ENCODE data around the gene SOWAHD.

Gene SOWAHD

DNA sequence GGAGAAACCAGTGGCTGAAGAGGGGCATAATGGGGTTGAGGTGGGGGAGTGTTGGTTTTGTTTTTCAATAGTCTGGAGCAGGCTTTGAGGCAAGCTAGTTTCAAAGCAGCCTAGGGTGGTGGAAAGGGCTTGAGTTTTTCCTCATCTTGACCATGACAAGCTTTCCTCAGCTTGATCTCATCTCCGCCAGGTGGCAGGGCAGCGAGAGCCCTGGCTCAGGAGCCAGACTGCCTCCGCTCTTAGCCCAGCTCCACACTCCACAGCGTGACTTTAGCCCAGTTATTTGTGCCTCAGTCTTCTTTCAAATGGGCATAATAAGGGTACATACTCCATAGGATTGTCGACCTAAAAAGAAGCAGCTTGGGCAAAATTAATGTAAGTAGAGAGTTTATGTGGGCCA is 29.9 kb upstream of the SOWAHD start:
- DNase-seq (ENCODE audit: low read depth) = no peak
- H3K4me3 ChIP-seq (ENCODE audit: low read depth, low read length) = no peak overlapping the region
- TF ChIP-seq, protein P1, sequence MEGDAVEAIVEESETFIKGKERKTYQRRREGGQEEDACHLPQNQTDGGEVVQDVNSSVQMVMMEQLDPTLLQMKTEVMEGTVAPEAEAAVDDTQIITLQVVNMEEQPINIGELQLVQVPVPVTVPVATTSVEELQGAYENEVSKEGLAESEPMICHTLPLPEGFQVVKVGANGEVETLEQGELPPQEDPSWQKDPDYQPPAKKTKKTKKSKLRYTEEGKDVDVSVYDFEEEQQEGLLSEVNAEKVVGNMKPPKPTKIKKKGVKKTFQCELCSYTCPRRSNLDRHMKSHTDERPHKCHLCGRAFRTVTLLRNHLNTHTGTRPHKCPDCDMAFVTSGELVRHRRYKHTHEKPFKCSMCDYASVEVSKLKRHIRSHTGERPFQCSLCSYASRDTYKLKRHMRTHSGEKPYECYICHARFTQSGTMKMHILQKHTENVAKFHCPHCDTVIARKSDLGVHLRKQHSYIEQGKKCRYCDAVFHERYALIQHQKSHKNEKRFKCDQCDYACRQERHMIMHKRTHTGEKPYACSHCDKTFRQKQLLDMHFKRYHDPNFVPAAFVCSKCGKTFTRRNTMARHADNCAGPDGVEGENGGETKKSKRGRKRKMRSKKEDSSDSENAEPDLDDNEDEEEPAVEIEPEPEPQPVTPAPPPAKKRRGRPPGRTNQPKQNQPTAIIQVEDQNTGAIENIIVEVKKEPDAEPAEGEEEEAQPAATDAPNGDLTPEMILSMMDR (conservative IDR thresholded peaks at IDR 0.05; ENCODE audit: low read depth, low read length) = peak; percentile 24

DNA sequence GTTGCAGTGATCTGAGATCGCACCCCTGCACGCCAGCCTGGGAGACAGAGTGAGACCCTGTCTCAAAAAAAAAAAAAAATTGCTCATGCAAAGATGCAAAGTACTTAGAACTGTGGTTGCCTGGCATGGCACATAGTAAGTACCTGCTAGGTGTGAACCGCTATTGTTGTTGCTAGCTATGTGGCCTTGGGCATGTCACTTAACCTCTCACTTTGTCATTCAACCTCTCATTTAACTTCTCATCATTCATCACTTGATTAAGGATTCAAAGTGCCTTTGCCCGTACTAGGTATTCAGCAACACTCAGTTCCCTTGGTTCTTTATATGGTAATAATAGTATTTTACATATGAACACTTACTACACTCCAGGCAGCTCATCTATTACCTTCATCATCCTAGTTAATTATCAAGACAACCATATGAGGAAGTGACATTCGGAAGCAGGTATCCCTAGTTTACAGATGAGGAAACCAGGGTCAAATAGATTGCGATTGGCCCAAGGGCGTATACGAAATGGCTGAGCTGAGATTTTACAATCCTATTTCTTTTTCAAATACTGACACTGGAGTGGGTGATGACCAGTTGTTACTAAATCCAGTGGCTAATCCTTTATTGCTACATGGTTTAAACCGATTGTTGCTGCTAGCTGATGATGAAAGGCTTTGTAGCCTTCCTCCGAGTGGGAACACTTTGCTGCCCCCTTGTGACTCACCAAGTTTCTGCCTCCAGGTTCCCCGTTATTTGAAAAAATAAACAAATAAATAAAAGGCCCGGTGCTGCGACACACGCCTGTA is 28.8 kb upstream of the SOWAHD start:
- TF ChIP-seq, protein P1 (conservative IDR thresholded peaks at IDR 0.05; ENCODE audit: low read depth, low read length) = peak; percentile 73
- H3K4me3 ChIP-seq (ENCODE audit: low read depth, low read length) = no peak overlapping the region
- peak; percentile 81 for DNase-seq (ENCODE audit: low read depth)

DNA sequence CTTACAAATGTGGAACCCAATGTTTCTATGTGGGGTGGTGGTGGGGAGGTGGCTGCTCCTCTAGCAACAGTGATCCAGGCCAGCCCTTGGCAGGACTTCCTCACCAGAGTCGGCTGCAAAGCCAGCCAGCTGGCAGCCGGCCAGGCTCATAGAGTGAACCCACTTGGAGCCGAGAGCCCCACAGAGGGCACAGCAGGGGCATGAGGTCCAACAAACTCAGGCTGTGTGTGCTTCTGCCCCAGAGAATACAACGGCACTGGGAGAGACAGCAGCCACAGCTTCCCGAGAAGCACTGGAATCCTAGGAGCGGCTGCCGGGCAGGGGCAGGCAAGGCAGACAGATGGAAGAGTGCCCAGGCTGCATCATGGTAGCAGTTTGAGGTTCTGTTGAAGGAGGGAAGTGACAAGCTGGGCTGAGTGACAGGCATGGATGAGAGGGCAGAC is 23.5 kb upstream of the SOWAHD start:
- no peak for DNase-seq (ENCODE audit: low read depth)
- H3K4me3 ChIP-seq (ENCODE audit: low read depth, low read length) = no peak overlapping the region
- TF ChIP-seq, protein P1 (conservative IDR thresholded peaks at IDR 0.05; ENCODE audit: low read depth, low read length) = no peak

DNA sequence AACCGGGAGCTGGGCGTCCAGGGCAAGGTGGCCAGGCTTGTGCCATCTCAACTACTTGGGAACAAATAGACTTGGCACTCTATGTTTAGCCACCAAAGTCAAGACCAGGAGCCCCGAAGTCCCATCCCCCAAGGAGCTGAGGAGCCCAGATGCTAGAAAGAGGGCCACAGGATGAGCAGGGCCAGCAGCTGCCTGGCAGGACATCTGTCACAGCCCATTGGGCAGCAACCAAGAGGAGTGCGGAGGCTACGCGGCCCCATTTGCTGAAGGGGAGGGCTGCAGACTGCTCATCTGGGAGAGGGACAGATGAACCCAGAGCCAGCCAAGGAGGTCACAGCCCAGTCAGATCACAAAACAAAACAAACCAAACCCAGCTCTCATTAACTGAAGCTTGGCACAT is 22.9 kb upstream of the SOWAHD start:
- H3K4me3 ChIP-seq (ENCODE audit: low read depth, low read length) = no peak overlapping the region
- TF ChIP-seq, protein P1 (conservative IDR thresholded peaks at IDR 0.05; ENCODE audit: low read depth, low read length) = no peak
- no peak for DNase-seq (ENCODE audit: low read depth)

DNA sequence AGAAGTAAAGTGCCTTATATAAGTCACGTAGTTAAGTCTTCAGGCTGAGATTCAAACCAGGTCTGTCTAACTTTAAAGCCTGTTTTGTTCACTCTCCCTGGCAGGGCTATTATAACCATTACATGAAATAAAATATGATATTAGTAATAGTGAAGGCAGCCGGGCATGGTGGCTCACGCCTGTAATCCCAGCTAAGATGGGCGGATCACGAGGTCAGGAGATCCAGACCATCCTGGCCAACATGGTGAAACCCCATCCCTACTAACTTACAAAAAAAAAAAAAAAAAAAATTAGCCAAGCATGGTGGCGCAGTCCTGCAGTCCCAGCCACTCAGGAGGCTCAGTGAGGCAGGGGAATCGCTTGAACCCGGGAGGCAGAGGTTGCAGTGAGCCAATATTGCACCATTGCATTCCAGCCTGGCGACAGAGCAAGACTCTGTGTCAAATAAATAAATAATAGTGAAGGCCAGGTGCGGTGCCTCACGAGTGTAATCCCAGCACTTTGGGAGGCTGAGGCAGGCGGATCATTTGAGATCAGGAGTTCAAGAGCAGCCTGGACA is 22.1 kb upstream of the SOWAHD start:
- no peak overlapping the region for H3K4me3 ChIP-seq (ENCODE audit: low read depth, low read length)
- DNase-seq (ENCODE audit: low read depth) = no peak
- TF ChIP-seq, protein P1 (conservative IDR thresholded peaks at IDR 0.05; ENCODE audit: low read depth, low read length) = no peak

DNA sequence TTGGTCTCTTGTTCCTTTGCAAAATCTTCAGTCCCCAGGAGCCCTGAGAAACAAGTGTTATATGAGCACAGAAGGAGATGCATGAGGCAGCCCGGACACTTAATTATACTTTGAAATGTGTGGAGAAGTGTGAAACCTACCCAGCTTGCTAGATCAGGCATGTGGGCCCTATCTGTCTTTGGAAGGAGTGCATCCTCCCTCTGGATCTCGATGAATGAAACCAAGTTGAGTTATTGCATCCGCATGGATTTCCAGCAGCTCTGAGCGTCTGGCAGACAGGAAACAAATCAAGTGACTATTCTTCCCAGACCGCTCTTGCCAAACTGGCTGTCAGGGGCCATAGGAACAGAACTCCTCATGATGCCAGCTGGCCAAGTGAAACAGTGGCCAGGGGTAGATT is 19.6 kb upstream of the SOWAHD start:
- no peak for DNase-seq (ENCODE audit: low read depth)
- TF ChIP-seq, protein P1 (conservative IDR thresholded peaks at IDR 0.05; ENCODE audit: low read depth, low read length) = no peak

More for the DNA sequence above, 19.6 kb upstream of the SOWAHD start:
- no peak overlapping the region for H3K4me3 ChIP-seq (ENCODE audit: low read depth, low read length)

All from choroid plexus epithelial cell (primary cell).